ENCODE measurements around the gene PALB2.

The PALB2 gene

DNA sequence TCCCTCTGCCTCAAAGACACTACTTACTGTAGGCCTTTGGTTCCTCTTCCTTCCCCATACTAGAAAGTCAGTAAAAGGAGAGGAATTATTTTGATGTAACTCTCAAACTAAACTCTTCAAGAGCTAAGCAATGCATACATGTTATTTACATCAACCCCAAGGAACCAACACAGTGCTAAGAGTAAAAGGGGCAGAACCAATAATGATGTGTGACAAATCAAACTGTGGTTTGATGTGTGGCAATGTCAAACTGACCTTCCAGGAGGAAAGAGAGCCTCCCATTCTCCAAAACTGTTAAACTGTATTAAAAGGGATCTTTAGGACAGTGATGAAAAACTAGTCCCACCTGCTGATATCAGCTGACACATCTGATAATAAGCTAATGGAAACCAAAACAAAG lies 60.7 kb downstream of the PALB2 start:
- Histone ChIP-seq H3K4me3 (ENCODE audit: low read length) (no peak overlapping the region), H2AFZ (ENCODE audit: low read depth, low read length) (no peak overlapping the region), H3K79me2 (ENCODE audit: low read length) (no peaks in the 10 kb centered on the region), H3K36me3 (replicated peaks; ENCODE audit: low read depth, low read length) (peaks cover 37% of the 10 kb centered on the region), H3K27me3 (ENCODE audit: low read depth, low read length) (no peaks in the 10 kb centered on the region), H4K20me1 (ENCODE audit: insufficient read depth, low read length) (no peaks in the 10 kb centered on the region), H3K9me3 (ENCODE audit: insufficient read depth, low read length) (no peaks in the 10 kb centered on the region), H3K9ac (ENCODE audit: low read length) (no peak overlapping the region), H3K4me1 (ENCODE audit: low read length) (no peaks in the 10 kb centered on the region), H3K4me2 (ENCODE audit: low read length) (no peak overlapping the region), H3K27ac (ENCODE audit: low read length) (no peak overlapping the region)
- TF ChIP-seq EZH2phosphoT487 (IDR thresholded peaks at IDR 0.05; ENCODE audit: low read depth) = no peak
- TF ChIP-seq, protein P1, sequence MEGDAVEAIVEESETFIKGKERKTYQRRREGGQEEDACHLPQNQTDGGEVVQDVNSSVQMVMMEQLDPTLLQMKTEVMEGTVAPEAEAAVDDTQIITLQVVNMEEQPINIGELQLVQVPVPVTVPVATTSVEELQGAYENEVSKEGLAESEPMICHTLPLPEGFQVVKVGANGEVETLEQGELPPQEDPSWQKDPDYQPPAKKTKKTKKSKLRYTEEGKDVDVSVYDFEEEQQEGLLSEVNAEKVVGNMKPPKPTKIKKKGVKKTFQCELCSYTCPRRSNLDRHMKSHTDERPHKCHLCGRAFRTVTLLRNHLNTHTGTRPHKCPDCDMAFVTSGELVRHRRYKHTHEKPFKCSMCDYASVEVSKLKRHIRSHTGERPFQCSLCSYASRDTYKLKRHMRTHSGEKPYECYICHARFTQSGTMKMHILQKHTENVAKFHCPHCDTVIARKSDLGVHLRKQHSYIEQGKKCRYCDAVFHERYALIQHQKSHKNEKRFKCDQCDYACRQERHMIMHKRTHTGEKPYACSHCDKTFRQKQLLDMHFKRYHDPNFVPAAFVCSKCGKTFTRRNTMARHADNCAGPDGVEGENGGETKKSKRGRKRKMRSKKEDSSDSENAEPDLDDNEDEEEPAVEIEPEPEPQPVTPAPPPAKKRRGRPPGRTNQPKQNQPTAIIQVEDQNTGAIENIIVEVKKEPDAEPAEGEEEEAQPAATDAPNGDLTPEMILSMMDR (IDR thresholded peaks at IDR 0.05; ENCODE audit: low read depth, low read length) = no peak

DNA sequence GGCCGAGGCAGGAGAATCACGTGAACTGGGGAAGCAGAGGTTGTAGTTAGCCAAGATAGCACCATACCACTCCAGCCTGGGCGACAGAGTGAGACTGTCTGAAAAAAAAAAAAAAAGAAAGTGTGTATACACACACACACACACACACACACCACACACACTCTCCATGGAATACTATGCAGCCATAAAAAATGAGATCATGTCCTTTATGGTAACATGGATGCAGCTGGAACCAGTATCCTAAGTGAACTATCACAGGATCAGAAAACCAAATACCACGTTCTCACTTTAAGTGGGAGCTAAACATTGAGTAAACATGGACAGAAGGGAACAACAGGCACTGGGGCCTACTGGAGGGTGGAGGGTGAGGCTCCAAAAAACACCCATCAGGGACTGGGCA lies 61.7 kb downstream of the PALB2 start:
- Histone ChIP-seq H3K79me2 (ENCODE audit: low read length) (no peaks in the 10 kb centered on the region), H3K4me2 (ENCODE audit: low read length) (no peak overlapping the region), H3K36me3 (replicated peaks; ENCODE audit: low read depth, low read length) (peaks cover 34% of the 10 kb centered on the region), H3K9me3 (ENCODE audit: insufficient read depth, low read length) (no peaks in the 10 kb centered on the region), H4K20me1 (ENCODE audit: insufficient read depth, low read length) (no peaks in the 10 kb centered on the region), H3K9ac (ENCODE audit: low read length) (no peak overlapping the region), H3K4me3 (ENCODE audit: low read length) (no peak overlapping the region), H3K4me1 (ENCODE audit: low read length) (no peaks in the 10 kb centered on the region), H3K27me3 (ENCODE audit: low read depth, low read length) (no peaks in the 10 kb centered on the region), H3K27ac (ENCODE audit: low read length) (no peak overlapping the region), H2AFZ (ENCODE audit: low read depth, low read length) (no peak overlapping the region)
- TF ChIP-seq, protein P1 (IDR thresholded peaks at IDR 0.05; ENCODE audit: low read depth, low read length) = no peak
- no peak for TF ChIP-seq EZH2phosphoT487 (IDR thresholded peaks at IDR 0.05; ENCODE audit: low read depth)

DNA sequence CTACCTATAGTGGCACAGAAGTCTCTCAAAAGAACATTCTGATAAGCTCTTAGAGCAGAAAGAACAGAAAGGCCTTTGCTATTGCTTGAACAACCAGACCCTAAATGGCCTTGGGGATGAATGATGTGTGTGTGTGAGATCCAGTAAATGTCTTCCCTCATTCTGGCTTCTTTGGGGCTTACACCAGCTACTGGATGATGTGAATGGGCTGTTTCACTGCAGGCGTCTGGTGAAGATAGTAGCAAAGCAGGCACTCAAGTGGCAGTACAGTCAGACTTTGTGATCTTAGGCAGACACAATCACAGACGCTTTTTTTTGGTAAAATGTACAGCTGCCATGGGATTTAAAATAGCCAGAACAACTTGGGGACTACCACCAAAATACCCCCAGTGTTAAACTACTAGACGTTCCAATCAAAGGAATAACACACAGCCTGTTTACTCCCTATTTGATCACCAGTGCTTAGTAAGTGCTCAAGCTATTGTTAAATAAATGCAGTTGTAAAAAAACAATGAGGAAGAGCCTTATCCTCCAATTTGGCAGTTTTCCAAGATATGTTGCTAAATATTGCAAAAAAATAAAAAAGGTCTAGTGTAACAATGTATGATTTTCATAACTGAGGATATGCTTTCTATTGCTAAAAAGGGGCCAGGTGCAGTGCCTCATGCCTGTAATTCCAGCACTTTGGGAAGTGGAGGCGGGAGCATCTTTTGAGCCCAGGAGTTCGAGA lies 62.8 kb downstream of the PALB2 start:
- no peak overlapping the region for H3K4me3 ChIP-seq (ENCODE audit: low read length)

DNA sequence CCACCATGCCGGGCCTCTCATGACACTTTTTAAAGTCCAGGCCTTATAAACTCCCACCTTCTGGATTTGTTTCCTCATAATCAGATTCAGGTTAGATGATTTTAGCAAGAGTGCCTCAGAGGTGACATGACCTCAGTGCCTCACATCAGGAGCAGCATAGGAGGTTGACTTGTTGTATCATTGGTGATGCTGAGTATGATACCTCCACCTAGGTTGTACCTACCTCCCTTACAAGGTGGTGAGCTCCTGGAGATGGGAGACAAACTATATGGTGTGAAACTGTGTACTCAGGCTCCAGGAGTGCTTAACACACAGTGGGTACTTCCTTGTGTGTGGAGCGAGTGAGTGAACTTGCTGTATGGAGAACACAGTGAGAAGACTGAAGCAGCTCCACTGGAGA lies 63.6 kb downstream of the PALB2 start:
- no peaks in the 10 kb centered on the region for H3K27me3 ChIP-seq (ENCODE audit: low read depth, low read length)
- H4K20me1 ChIP-seq (ENCODE audit: insufficient read depth, low read length) = no peaks in the 10 kb centered on the region
- H3K9me3 ChIP-seq (ENCODE audit: insufficient read depth, low read length) = no peaks in the 10 kb centered on the region
- no peaks in the 10 kb centered on the region for H3K4me1 ChIP-seq (ENCODE audit: low read length)
- no peaks in the 10 kb centered on the region for H3K79me2 ChIP-seq (ENCODE audit: low read length)
- H2AFZ ChIP-seq (ENCODE audit: low read depth, low read length) = no peak overlapping the region
- H3K4me2 ChIP-seq (ENCODE audit: low read length) = no peak overlapping the region
- TF ChIP-seq, protein P1 (IDR thresholded peaks at IDR 0.05; ENCODE audit: low read depth, low read length) = no peak
- no peak overlapping the region for H3K9ac ChIP-seq (ENCODE audit: low read length)
- H3K36me3 ChIP-seq (replicated peaks; ENCODE audit: low read depth, low read length) = peaks cover 36% of the 10 kb centered on the region
- H3K4me3 ChIP-seq (ENCODE audit: low read length) = no peak overlapping the region
- H3K27ac ChIP-seq (ENCODE audit: low read length) = no peak overlapping the region

More for the DNA sequence above, 62.8 kb downstream of the PALB2 start:
- no peak overlapping the region for H2AFZ ChIP-seq (ENCODE audit: low read depth, low read length)
- peaks cover 35% of the 10 kb centered on the region for H3K36me3 ChIP-seq (replicated peaks; ENCODE audit: low read depth, low read length)
- TF ChIP-seq EZH2phosphoT487 (IDR thresholded peaks at IDR 0.05; ENCODE audit: low read depth) = no peak
- TF ChIP-seq, protein P1 (IDR thresholded peaks at IDR 0.05; ENCODE audit: low read depth, low read length) = no peak
- no peaks in the 10 kb centered on the region for H3K27me3 ChIP-seq (ENCODE audit: low read depth, low read length)
- H3K4me1 ChIP-seq (ENCODE audit: low read length) = no peaks in the 10 kb centered on the region
- H3K79me2 ChIP-seq (ENCODE audit: low read length) = no peaks in the 10 kb centered on the region
- H3K4me2 ChIP-seq (ENCODE audit: low read length) = no peak overlapping the region
- no peak overlapping the region for H3K27ac ChIP-seq (ENCODE audit: low read length)
- H3K9me3 ChIP-seq (ENCODE audit: insufficient read depth, low read length) = no peaks in the 10 kb centered on the region
- no peaks in the 10 kb centered on the region for H4K20me1 ChIP-seq (ENCODE audit: insufficient read depth, low read length)
- H3K9ac ChIP-seq (ENCODE audit: low read length) = no peak overlapping the region

Measured in OCI-LY3 (cell line).